NCI-H69 (cell line): ENCODE results near the gene AASDHPPT.
"Not testable (repeated sequence)": the region's sequence is repeated elsewhere in the genome, so short reads cannot be mapped to it uniquely, and the experiment has no call there.

Experiments
- DNase-seq: peaks from one replicate; lab custom pipeline; 2025; lab: John Stamatoyannopoulos, UW

The AASDHPPT gene

GRCh38 chr11:106077609-106078455 is at the start of gene AASDHPPT:
AASDHPPT (plus strand) TSS chr11:106077662; CDS start chr11:106077711, 49 bp downstream.
- DNase-seq: peak; percentile 76

GRCh38 chr11:106030609-106031008 is 46.9 kb upstream of the AASDHPPT start:
- no peak for DNase-seq

- DNase-seq: no peak
Measured at GRCh38 chr11:106031202-106031810, 46.2 kb upstream of the AASDHPPT start.

GRCh38 chr11:106031936-106032335 is 45.5 kb upstream of the AASDHPPT start:
- DNase-seq: no peak

GRCh38 chr11:106032861-106033260 is 44.6 kb upstream of the AASDHPPT start:
- no peak for DNase-seq

- DNase-seq: no peak
Measured at GRCh38 chr11:106043540-106043939, 33.9 kb upstream of the AASDHPPT start.

GRCh38 chr11:106047631-106048030 is 29.8 kb upstream of the AASDHPPT start:
- DNase-seq: no peak

- no peak for DNase-seq
Measured at GRCh38 chr11:106049727-106050476, 27.6 kb upstream of the AASDHPPT start.

- DNase-seq: no peak
Measured at GRCh38 chr11:106051103-106051502, 26.4 kb upstream of the AASDHPPT start.

- DNase-seq: not testable (repeated sequence)
Measured at GRCh38 chr11:106058377-106058776, 19.1 kb upstream of the AASDHPPT start.

GRCh38 chr11:106059617-106060016 is 17.8 kb upstream of the AASDHPPT start:
- no peak for DNase-seq

- DNase-seq: no peak
Measured at GRCh38 chr11:106061249-106061784, 16.1 kb upstream of the AASDHPPT start.

GRCh38 chr11:106061954-106062949 is 15.2 kb upstream of the AASDHPPT start:
- DNase-seq: no peak

- no peak for DNase-seq
Measured at GRCh38 chr11:106063009-106063408, 14.5 kb upstream of the AASDHPPT start.

GRCh38 chr11:106070606-106071005 is 6.9 kb upstream of the AASDHPPT start:
- DNase-seq: no peak

GRCh38 chr11:106072804-106073203 is 4.7 kb upstream of the AASDHPPT start:
- DNase-seq: no peak

- DNase-seq: peak; percentile 71
Measured at GRCh38 chr11:106076171-106076918, 1.1 kb upstream of the AASDHPPT start.

GRCh38 chr11:106076919-106077608 is 398 bp upstream of the AASDHPPT start, which contains the start of gene KBTBD3:
KBTBD3 (minus strand) TSS chr11:106077347; CDS start chr11:106059097, 18,250 bp downstream.
- peak; percentile 100 for DNase-seq

- DNase-seq: no peak
Measured at GRCh38 chr11:106082096-106082495, 4.6 kb downstream of the AASDHPPT start.

- DNase-seq: no peak
Measured at GRCh38 chr11:106086135-106086534, 8.7 kb downstream of the AASDHPPT start.
